RKO (cell line): ENCODE results near the gene LINC01488.

ENCODE experiments used
- DNase-seq: peaks from one replicate; pipeline ENCODE4 v3.0.0-alpha.2; 2016; ENCODE audit warnings: low spot score

Gene LINC01488

DNA sequence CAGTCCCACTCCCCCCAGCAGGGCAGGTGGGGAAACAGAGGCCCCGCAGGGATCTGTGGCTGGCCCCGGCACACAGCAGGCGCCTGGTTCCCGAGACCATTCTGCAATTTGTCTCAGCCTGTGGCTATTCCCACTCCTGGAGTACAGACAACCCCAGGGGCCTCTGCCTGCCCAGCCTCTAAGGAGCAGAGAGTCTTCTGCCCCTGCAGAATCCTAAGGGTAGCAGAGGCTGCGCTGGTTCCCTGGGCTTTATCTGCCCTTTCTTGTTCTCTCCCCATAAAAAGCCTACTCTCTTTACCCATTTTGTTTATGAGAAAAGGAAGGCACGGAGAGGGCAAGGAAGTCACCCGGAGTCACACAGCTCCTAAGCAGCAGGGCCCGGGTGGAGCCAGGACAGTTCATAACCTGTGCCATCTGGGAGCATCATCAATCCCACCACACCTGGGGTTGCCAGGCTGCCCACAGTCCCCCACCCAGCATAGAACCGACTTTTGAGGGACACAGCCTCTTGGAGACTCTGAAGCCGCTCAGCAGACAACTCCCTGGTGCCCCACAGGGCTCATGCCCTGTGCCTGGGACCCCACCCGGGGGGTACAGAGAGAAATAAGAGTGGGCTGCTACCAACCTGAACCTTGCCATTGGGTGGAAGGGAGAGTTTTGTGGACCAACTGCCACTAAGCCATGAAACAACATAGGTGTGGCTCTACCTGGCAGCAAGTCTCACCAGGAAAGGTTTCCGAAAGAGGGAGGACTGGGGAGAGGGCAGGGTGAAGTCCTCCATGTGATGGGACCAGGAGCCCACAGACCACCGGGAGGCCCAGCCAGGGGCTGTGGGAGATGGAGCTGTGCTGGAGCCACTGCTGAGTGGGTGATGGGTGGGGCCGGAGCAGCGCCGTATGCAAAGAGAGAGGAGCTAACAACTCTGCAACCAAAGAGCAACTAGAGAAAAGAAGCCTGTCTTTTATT is 17.2 kb upstream of the LINC01488 start:
- DNase-seq: no peak

DNA sequence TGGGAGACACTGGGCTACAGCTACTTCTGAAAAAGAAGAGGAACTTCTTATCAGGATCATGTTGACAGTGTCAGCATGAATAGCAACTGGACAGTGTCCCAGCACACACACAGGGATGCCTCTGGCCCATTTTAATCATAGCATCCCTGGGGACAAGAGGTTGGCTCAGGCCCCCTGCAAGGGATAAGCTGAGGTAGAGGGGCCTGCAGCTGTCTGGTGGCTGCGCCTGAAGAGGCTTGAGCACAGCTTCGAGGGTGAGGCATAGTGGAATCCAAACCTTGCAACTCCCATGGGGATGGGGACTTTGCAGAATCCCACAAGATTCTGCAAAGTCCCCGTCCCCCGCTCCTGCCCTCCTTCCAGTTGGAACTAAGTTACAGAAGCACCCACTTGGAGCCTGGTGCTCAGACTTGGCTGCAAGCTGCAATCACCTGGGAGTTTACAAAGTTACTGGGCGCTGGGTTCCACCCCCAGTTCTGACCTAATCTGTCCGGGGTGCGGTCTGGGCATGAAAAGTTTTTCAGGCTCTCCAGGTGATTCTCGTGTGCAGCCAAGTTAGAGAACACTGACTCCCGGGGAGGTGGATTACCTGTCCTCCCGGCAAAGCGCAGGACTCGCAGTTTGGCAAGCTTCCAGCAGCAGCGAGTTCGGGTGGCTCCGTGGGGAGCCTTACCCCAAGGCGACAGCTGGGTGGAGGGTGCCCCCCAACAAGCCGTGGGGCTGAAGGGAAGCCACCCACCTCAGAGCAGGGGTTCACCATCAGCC is 16.0 kb upstream of the LINC01488 start:
- DNase-seq: no peak

DNA sequence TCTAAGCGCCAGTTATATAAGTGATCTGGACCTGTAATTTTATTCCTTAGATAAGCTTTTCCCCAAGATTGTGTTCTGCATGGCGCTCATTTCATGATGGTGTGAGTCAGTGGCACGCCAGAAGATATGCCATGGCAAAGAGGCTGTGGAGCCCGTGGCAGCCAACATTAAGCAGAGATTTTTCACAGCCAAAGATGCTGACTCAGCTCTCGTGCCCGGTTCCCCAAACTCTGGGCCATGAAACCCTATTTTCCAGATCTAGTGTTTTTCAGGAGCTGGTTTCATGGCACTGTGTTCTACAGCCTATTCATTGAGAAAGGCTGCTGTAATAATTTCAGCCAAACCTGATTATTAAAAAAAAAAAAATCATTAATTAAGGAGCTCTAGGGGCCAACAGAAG is 15.4 kb upstream of the LINC01488 start:
- no peak for DNase-seq

GRCh38 chr11:69467196-69467595 is 14.3 kb upstream of the LINC01488 start:
- no peak for DNase-seq

DNA sequence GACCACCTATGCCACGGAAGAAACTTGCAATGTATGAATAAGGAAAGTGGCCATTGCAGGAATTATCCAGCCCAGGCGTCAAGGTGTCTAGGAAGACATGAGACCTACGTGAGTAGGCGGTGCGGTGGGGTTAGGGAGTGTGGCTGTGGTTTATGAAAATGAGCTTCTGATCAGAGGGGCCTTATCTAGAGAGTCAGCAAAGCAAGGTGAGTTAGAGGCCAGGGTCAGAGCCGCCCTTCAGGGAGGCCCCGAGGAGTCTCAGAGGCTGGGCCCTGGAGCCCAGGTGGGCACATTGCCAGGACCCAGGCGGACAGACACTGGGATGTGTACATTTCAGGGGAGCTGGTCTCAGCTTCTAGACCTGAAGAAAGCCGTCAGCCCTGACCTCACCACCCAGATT is 13.8 kb upstream of the LINC01488 start:
- no peak for DNase-seq

- no peak for DNase-seq
These were observed 13.2 kb upstream of the LINC01488 start for GRCh38 chr11:69468221-69468620.

DNA sequence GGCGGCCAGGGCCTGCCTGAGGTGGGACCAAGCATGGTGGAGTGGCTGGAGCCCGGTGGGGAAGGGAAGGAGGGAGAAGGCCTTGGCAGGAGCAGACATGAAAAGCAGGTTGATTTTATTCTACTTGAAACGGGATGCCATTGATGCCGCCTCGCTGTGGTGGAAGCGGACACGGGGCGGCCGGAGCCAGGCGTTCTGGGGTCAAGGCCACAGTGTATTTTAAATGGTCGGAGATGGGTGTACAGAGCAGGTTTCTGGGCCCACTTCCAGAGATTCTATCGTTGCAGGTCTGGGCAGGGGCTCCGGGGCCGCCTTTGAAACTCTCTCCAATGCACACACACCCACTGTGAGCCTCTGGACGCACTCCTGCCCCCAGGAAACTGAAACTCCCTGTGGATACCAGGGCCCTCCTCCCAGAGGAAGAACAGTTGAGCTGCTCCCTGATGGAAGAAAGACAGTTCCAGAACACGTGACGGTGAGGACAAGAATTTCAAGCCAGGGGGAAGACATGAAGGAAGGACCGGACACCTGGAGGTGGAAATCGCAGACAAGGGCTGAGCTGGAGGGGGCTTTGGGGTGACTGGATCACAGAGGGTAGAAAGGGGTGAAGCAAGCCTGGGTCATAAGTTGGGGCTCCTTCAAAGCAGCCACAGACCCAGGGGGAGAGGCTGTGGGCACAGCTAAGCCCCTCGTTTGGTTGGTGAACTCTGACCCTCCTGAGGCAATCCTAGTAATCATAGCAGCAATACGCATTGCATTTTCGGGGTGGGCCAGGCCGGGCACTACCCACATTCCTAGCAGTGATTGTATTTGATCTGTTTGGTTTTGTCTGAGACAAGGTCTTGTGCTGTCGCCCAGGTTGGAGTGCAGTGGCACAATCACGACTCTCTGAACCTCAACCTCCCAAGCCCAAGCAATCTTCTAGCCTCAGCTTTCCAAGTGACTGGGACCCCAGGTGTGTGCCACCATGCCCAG is 12.3 kb upstream of the LINC01488 start:
- DNase-seq: no peak

DNA sequence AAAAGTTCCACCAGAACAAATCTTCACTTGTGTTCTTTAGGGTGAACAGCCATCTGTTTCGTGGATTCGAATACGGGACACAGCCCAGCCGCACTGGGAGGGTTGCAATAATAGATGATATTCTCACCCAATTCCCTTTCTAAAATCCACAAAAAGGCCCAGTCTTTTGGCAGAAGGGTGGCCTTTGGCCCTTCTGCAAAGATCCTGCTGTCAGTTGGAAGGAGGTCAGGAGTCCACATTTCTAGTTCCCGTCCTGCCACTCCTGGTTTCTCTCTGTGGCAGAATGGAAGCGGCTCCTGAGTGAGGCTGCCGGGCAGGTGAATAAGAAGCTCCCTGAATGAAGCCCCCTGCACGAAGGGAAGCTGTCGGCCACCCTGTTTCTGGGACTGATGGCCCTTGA is 11.2 kb upstream of the LINC01488 start:
- DNase-seq: no peak

GRCh38 chr11:69470793-69471728 is 10.4 kb upstream of the LINC01488 start:
- DNase-seq: no peak

- no peak for DNase-seq
These were observed 9.5 kb upstream of the LINC01488 start for GRCh38 chr11:69471729-69472540.

DNA sequence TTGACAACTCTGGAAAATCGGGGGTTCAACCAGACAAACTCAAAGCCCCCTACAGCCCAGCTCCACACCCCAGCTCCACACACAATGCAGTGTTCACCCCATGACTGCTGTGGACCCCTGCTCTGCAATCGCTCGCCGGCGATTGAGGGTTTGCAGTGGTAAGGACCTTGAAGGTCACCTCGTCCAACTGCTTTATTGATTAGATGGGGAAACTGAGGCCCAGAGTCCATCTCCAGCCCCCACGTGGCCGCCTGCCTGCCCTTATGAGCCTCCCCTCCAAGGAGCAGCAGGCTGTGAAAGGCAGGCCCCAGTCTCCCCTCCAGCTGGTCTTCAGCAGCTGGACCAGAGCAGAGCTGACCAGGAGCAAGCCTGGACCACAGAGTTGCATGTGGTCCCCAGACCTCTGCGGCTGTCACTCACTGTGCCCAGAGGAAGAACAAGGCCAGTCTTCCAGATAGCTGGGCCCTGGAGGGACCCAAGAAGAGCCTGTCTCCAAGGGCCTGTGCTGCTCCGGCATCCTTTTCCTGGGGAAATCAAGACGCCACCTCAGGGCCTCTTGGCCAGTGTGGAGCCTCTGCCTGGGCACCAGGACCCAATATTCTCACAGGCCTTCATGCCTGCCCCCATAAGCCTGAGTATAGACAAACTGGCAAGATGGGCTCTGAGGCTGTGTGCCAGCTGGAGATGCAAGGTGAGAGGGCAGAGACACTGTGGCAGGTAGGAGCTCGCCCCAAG is 8.8 kb upstream of the LINC01488 start:
- no peak for DNase-seq

DNA sequence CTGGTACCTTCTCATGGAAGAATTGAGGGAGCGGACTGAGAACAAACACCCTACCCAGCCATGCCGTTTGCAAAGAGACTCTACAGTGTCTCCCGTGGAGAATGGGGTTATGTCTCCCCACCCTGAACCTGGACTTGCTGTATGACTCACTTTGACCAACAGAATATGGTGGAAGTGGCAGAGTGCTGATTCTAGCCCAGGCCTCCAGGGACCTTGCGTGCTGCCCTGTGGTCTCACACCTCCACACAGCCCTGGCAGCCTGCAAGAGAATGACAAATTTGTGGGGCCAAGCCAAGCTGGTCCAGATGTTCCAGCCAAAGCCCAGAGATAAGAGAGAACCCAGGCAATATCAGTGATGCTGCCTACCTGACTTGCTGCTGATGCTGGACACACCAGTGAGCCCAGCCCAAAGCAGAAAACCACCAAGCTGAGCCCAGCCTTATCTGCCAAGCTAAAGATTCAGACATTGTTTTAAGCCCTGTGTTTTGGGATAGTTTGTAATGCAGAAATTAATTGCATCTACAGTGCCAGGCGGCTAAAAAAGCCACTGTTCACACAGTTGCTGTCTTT is 8.1 kb upstream of the LINC01488 start:
- no peak for DNase-seq

DNA sequence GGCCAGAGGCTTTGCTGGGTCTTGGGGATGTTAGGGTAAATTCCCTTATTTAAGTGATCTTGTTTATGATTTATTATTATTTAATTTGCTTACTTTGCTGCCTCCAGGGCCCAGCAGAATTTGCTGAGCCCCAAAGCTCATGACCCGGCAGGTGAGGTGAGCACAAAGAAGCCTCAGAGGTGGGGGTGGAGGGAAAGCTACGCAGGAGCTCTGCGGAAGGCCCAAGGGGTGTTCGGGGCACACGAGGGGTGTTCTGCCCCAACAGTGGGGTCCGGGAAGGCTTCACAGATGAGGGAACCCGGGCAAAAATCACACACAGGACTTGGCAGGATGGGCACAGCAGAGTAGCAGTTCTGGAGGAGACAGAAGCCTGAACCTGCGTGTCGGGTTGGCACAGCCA is 6.7 kb upstream of the LINC01488 start:
- DNase-seq: no peak

DNA sequence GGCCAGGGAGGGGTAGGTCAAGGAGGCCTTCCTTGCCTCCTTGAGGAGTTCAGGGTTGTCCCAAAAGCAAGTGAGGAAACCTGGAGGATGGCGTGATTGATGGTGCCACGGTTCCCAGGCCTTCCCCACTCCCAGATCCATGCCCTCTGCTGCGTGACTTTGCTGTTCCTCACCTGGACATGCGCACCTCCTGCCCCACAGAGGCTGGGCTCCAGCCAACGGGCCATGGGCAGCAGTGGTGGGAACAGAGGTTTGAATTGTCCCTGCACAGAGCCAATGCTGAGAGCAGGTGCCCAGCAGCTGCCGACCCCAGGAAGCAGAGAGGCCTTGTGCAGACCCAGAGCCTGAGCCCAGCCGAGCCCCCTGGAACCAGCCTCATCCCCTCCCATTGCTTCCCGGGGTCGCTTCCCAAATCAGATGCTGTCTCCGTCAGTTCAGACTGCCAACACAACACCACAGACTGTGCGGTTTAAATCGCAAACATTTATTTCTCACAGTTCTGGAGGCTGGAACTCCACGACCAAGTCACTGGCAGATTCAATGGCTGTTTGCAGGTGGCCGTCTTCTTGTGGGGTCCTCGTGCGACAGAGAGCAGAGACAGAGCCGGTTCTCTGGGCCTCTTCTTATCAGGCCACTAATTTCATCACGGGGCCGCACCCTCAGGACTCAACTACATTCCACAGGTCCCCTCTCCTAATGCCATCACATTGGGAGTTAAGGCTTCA is 6.2 kb upstream of the LINC01488 start:
- DNase-seq: no peak

DNA sequence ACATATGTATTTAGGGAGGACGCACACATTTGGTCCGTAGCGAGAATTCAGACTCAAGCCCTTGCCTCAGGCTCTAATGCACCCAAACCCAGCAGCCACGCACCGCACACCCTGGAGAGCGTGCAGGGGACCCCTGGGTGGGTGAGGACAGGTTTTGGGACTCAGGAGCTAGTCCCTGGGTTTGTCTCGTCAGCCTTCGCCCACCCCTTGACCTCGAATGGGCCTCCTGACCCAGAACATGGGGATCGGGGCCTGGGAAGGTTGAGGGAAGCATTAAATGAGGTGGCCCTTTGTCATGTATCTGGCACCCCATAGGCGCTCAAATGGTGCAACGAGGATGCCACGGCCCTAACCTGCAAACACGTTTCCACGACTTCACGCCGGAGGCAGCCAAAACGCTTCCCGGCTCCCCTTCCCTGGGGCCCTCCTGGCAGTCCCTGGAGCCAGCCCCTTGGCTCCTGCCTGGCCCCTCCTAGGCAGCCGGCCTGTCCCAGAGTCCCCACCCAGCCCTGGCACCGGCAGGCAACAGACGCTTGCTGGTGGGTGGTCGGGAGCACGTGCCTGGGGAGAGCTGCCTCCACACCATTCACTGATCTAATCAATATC is 5.5 kb upstream of the LINC01488 start:
- DNase-seq: no peak

- DNase-seq: no peak
These were observed 4.9 kb upstream of the LINC01488 start for GRCh38 chr11:69476509-69476961.

- DNase-seq: no peak
These were observed 4.4 kb upstream of the LINC01488 start for GRCh38 chr11:69477086-69477485.
